ENCODE data around the gene SNRNP40. TPM values are rescaled to one million over a fixed set of nuclear protein-coding genes. Genes with fewer than 3 reads are reported as not detected.

Gene SNRNP40
- total and polyA plus RNA-seq, 2 of the 13 experiments (the other 11 are each of a cell fraction or from before 2014, with no cell fraction given) = 51.0 to 147 TPM

- intact Hi-C loops (cut with micrococcal nuclease; ENCODE audit: unreplicated experiment) = no loop called here
- Histone ChIP-seq H3K9ac (ENCODE audit: insufficient read depth, low read depth, low read length) (no peak overlapping the region), H3K4me3 (replicated peaks in 1 of 3; ENCODE audit: insufficient read depth in 1 of 3, low read depth in 2 of 3, low read length in 3 of 3) (peak overlapping the region; percentile 18 to 63 (median 60); a peak in 4 of 6 replicates), H4K20me1 (ENCODE audit: insufficient read depth, low read length) (peaks cover 4% of the 10 kb centered on the region; the same call in 1 of the 2 replicates), H3K27me3 (ENCODE audit: control insufficient read depth in 1 of 2, insufficient read depth in 2 of 2, low read length in 2 of 2) (peaks cover 10 to 59% of the 10 kb centered on the region in 2 experiments; a peak in 4 of 5 replicates), H3K4me1 (ENCODE audit: insufficient read depth, low read length) (peaks cover 13% of the 10 kb centered on the region), H3K27ac (ENCODE audit: extremely low read length, insufficient read depth, low read length) (no peak overlapping the region), H3K79me2 (ENCODE audit: insufficient read depth, low read length) (no peaks in the 10 kb centered on the region), H3K4me2 (ENCODE audit: low read depth, low read length) (peak overlapping the region; percentile 59), H2AFZ (ENCODE audit: low read length) (no peak overlapping the region), H3K36me3 (replicated peaks in 1 of 2; ENCODE audit: control insufficient read depth in 1 of 2, insufficient read depth in 2 of 2, low read length in 2 of 2) (no peaks in the 10 kb centered on the region), H3K9me3 (ENCODE audit: low read length) (no peaks in the 10 kb centered on the region)
- peak; percentile 79 for ATAC-seq
- WGBS (ENCODE audit: low lambda C conversion rate) = 0% methylated on average over 5 of the region's 56 CpGs
- in situ Hi-C loops (cut with HindIII; ENCODE audit: extremely low pct_ligation_motif_present, low pct_unique_long_range_greater_than_20kb) = no loop called here
- ChIA-PET POLR2A (no interaction called here), CTCF (ENCODE audit: low intra/inter-chr PET ratio, low total read pairs) (no interaction called here)
- DNase-seq (ENCODE audit: low spot score) = no peak
- FAIRE-seq = no peak
- no TSS peak for BruUV-seq (replicated peaks)
- TF ChIP-seq ZNF670 (CRISPR knock-in tag; IDR thresholded peaks at IDR 0.05; ENCODE audit: borderline replicate concordance) (no peak), NFKB2 (CRISPR knock-in tag; IDR thresholded peaks at IDR 0.05; ENCODE audit: borderline replicate concordance) (peak; percentile 17; the same call in 1 of the 2 replicates), ZNF687 (CRISPR knock-in tag; IDR thresholded peaks at IDR 0.05) (0 out of 2 replicates have a peak, but pooled peaks have one; percentile 21), ZNF607 (CRISPR knock-in tag; IDR thresholded peaks at IDR 0.05; ENCODE audit: borderline replicate concordance) (no peak), ZNF777 (CRISPR knock-in tag; IDR thresholded peaks at IDR 0.05) (peak; percentile 38; the same call in 1 of the 2 replicates), UBTF (CRISPR knock-in tag; IDR thresholded peaks at IDR 0.05) (peak; percentile 26; the same call in 1 of the 2 replicates), PAF1 (CRISPR knock-in tag; IDR thresholded peaks at IDR 0.05) (no peak), TFAP4 (IDR thresholded peaks at IDR 0.05; ENCODE audit: borderline replicate concordance, low read depth) (no peak), SIN3B (IDR thresholded peaks at IDR 0.05; ENCODE audit: low read length) (no peak), ZNF652 (CRISPR knock-in tag; IDR thresholded peaks at IDR 0.05; ENCODE audit: borderline replicate concordance, low read depth) (no peak), ZNF207 (IDR thresholded peaks at IDR 0.05; ENCODE audit: borderline replicate concordance) (no peak), MAZ (IDR thresholded peaks at IDR 0.05; ENCODE audit: borderline replicate concordance, low read depth, low read length) (no peak), MAZ (CRISPR knock-in tag; IDR thresholded peaks at IDR 0.05; ENCODE audit: low read depth) (0 out of 2 replicates have a peak, but pooled peaks have one; percentile 2), ZKSCAN8 (CRISPR knock-in tag; IDR thresholded peaks at IDR 0.05; ENCODE audit: borderline replicate concordance) (no peak)
Observed at GRCh38 chr1:31238986-31239613, 57.5 kb downstream of the SNRNP40 start.

Data from HepG2 (cell line).